Neural progenitor cell (in vitro differentiated cells): ENCODE measurements around the gene UBL7.

Experiments used
- CTCF ChIP-seq: fragments of 200-600 bp; sonication (generic); IDR thresholded peaks from 2 replicates; pipeline ENCODE4 v1.5.1; 2017; ENCODE audit warnings: antibody characterized with exemption, mild to moderate bottlenecking
- EZH2 ChIP-seq: fragments of 200-600 bp; sonication (generic); IDR thresholded peaks from 2 replicates; pipeline ENCODE4 v1.6.1; 2017; ENCODE audit warnings: antibody characterized with exemption, mild to moderate bottlenecking, moderate library complexity

DNA sequence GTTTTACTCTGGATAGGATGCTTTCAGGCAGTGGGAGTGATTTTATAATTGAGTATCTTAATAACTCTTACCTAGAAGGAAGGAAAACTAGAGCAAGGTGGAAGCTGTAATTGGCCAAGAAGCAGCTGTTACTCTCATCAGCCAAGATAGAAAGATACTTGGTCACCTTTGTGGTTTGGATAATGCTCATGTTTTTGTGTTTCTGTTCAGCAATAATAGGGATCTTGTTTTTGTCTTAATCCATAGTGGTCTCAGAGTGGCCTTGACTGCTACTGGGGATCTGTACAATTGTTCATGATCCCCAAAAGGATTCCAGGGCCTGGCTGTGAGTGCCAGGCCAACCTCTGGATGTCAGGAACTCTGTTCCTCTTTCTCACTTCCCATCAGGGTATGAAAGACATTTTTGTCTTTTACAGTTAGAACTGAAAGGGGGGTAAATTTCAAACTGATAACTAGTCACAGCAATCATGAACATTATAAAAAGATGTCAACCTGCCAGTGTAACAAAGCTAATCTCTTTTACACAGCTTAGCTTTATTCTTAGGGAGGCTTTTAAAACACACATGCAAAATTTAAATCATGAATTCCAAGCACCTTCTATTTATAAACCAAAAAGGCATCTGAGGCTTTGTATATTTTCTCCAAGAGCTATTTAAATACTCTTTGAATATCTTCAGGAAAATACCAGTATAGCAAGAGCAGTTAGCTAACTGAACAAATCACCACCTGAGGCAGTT lies 6.0 kb downstream of the UBL7 start:
- TF ChIP-seq CTCF (no peak), EZH2 (no peak)
